22Rv1 (cell line): ENCODE measurements around the gene RGS7.
A peak's percentile ranks its signal among the peaks of the same experiment; 100 is the strongest.

Source experiments
- H3K27ac ChIP-seq: fragments of 450-650 bp; 2 replicates; pipeline ENCODE4 v1.5.1; 2017
- CTCF ChIP-seq: fragments of 450-650 bp; IDR thresholded peaks from 2 replicates; pipeline ENCODE4 v1.5.1; 2017; ENCODE audit warnings: mild to moderate bottlenecking
- ZFX ChIP-seq: fragments of 450-650 bp; IDR thresholded peaks from 2 replicates; pipeline ENCODE4 v1.6.1; 2017; ENCODE audit warnings: antibody characterized with exemption, borderline replicate concordance

RGS7 gene

GRCh38 chr1:240836271-240836670 is 520.7 kb downstream of the RGS7 start:
- H3K27ac ChIP-seq: no peak overlapping the region
- TF ChIP-seq ZFX (no peak), CTCF (no peak)

GRCh38 chr1:240835291-240835690 is 521.7 kb downstream of the RGS7 start:
- TF ChIP-seq ZFX: no peak
- TF ChIP-seq CTCF: no peak
- no peak overlapping the region for H3K27ac ChIP-seq

- TF ChIP-seq ZFX (no peak), CTCF (no peak)
- no peak overlapping the region for H3K27ac ChIP-seq
Observed at GRCh38 chr1:240833075-240833474, 523.9 kb downstream of the RGS7 start.

DNA sequence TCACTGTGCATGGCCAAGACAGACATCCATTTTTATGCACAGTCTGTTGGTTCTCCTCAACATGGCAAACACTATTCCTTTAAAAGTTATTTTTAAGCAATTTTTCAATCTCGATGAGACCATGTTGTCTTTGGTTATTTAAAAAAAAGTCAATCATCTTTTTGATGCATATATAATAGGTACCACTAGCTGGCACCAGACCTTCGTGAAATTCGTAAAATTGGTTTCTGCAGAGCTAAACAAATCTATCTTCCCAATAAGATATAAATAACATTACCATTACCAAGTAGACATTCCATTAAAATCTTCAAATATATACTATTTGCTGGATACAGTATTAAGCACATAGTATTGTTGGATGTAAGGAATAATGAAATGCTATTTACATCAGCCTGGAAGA is 525.1 kb downstream of the RGS7 start:
- TF ChIP-seq ZFX (no peak), CTCF (peak; percentile 52)
- no peak overlapping the region for H3K27ac ChIP-seq

GRCh38 chr1:240831191-240831631 is 525.8 kb downstream of the RGS7 start:
- no peak overlapping the region for H3K27ac ChIP-seq
- TF ChIP-seq CTCF (no peak), ZFX (no peak)

DNA sequence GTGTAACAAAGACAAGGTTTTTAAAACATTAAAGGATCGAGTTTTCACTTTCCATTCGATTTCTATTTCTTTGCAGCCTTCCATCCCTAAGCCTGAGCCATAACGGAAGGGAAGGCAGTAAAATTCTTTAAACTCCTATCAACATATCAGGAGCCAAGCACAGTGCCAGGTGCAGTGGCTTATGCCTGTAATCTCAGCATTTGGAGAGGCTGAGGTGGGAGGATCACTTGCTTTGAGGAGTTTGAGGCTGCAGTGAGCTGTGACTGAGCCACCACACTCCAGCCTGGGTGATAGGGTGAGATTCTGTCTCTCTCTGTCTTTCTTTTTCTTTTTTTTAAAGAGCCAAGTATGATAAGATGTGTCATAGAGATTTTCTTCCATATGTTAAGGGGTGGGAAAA is 527.5 kb downstream of the RGS7 start:
- no peak overlapping the region for H3K27ac ChIP-seq
- TF ChIP-seq ZFX: no peak
- no peak for TF ChIP-seq CTCF

DNA sequence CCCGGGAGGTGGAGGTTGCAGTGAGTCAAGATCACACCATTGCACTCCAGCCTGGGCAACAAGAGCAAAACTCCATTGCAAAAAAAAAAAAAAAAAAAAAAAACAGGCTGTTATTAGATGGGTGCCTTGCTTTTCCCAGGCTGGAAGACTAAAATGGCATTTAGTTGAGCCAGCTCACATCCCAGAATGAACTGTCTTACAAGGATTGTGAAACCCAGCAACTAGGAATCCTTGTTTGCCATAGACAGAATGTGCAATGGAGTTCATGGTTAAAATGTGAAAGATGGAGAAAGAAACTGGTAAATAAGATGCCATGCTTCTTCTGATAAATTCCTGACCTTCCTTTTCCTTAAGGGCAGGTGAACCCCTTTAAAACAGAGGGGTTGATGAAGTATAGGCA is 529.2 kb downstream of the RGS7 start:
- TF ChIP-seq ZFX (no peak), CTCF (no peak)
- no peak overlapping the region for H3K27ac ChIP-seq

DNA sequence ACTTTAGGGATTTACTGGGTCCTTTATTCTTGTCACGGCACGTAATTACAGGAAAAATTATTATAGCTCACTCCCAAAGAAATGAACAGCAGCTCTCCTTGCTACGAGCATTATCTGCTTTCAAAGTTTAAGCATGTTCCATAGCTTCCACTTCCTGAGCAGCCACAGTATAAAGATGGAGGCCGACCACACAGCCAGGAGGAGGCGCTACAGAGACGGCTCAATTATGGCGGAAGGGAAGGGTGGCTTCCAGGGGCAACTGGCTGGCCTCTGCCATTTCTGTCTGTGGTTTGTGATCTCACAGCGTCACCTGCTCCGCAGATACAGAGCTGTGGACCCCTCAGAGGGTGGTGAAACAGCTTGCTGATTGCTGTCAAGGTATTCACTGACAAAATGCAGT is 532.8 kb downstream of the RGS7 start:
- H3K27ac ChIP-seq: no peak overlapping the region
- no peak for TF ChIP-seq ZFX
- TF ChIP-seq CTCF: peak; percentile 48
